NCI-H526 treated with DMSO at 0.1 percent for 48 hours (cell line): Measurements from ENCODE around the gene MUC6.

Experiments
- DNase-seq: peaks from one replicate; lab custom pipeline; 2025; lab: John Stamatoyannopoulos, UW

The MUC6 gene

GRCh38 chr11:1036931-1037330 lies 413 bp upstream of the MUC6 start:
- no peak for DNase-seq

DNA sequence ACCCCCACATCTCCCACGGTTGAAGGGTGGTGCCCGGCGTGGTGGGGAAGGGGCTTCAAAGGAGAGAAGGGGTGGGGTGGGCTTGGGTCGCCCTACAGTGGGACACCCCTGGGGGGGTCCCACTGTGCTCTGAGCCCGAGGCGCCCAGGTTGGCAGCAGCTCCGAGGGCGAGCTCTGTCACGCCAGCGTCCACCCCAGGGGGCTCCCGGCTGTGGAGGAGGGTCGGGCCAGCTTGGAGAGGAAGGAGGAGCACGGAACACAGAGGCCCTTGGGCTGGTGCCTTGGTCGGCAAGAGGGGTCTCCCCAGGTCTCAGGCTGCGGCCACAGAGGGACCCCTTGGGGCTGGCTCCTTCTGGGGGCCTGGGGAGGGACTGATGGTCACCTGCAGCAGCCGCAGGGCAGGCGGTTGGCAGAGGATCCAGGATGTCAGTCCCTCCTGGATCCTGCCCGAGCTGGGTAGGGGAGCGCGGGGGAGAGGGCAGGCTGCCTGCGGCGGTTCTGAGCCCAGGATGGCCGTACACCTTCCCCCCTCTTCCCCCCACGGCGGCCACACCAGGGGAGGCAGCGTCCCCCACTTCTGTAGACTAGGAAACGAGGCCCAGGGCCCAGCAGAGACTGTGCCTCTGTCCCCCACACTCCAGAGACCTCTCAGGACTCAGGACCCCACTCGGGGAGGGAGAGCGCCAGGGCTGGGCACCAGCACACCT lies 788 bp downstream of the MUC6 start:
- no peak for DNase-seq

- DNase-seq = no peak
Observed at GRCh38 chr11:1034456-1035295, 1.8 kb downstream of the MUC6 start.

DNA sequence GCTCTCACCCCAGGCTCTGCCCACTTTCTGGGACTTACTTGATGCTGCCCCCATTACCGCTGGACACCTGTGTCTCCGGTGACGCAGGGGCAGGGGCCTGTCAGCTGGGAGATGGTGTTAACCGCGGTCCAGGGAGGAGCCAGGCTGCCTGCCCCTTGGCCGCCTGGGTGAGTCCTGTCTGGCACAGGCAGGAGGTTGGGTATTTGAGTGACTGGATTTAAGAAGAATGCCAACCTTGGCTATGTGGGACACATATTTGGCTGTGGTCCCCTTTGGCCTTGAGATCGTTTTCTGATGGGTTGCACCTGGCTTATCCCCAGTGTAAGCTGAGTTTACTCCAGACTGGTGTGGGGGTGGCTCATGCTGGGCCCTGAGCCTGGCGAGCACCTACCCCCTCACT lies 2.5 kb downstream of the MUC6 start:
- no peak for DNase-seq

GRCh38 chr11:1033016-1033798 lies 3.3 kb downstream of the MUC6 start:
- no peak for DNase-seq

- no peak for DNase-seq
Observed at GRCh38 chr11:1032310-1032891, 4.1 kb downstream of the MUC6 start.

GRCh38 chr11:1031121-1031899 lies 5.2 kb downstream of the MUC6 start:
- no peak for DNase-seq

DNA sequence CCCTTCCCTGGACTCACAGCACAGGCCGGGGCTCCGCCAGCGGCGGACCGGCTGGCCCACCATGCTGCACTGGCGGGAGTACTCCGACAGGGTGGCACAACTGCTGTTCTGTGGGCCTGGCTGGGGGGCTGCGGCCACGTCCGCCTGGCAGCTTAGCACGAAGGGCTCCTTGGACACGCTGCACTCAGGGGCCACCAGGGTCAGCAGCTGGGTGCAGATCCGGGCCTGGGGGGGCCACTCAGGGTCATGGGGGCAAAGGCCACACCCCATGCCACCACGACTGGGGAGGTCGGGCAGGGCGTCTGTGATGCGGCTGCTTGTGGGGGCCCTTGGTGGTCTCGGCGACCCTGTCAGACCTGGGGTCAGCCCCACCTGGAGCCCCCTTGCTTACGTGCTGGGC lies 6.0 kb downstream of the MUC6 start:
- DNase-seq = no peak

- DNase-seq = no peak
Observed at GRCh38 chr11:1030086-1030485, 6.4 kb downstream of the MUC6 start.

GRCh38 chr11:1029654-1030053 lies 6.9 kb downstream of the MUC6 start:
- DNase-seq = no peak

- no peak for DNase-seq
Observed at GRCh38 chr11:1029051-1029450, 7.5 kb downstream of the MUC6 start.

DNA sequence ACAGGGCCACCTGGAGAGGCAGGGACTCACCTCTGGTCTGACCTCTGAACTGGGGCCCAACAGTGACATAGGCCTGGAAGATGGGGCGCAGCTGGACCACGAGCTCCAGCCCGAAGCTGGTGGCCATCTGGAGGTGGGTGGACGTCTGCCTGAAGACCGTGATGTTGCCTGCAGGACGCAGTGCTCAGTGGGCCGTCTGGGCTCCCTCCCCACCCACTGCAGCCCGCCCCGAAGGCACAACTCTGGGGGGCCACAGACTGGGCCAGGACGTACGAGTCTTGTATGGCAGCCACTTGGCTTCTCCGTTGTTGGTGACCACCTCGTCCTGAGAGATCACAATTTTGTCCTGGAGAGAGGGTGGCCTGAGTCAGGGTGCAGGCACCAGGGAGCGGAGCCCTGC lies 7.9 kb downstream of the MUC6 start:
- DNase-seq = no peak

DNA sequence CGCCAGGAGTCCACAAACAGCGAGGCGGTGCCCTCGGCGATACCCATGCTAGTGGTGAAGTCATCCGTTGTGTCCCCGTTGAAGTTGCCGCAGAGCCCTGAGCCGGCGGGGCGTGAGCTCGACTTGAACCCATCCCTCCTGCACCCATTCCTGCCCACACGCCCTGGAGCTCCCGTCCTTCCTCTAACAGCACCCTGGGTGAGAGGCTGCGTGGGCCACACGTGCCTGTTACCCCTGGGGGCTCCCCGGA lies 8.3 kb downstream of the MUC6 start:
- DNase-seq = no peak

GRCh38 chr11:1027483-1028290 lies 8.8 kb downstream of the MUC6 start:
- DNase-seq = no peak

- no peak for DNase-seq
Observed at GRCh38 chr11:1026641-1027482, 9.7 kb downstream of the MUC6 start.

DNA sequence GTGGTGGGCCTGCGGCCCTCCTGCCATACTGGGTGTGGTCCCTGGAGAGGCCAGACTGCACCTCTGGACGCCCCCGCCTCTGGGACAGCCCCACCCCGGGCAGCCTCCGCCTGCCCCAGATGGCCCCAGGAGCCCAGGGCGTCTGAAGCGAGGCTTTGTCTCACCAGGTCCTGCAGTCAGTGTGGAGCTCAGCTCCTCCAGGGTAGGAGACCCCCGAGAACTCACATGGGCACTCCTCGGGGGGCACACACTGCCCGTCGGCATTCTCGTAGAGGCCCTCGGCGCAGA lies 10.4 kb downstream of the MUC6 start:
- DNase-seq = no peak

GRCh38 chr11:1025410-1026162 lies 10.9 kb downstream of the MUC6 start:
- no peak for DNase-seq

DNA sequence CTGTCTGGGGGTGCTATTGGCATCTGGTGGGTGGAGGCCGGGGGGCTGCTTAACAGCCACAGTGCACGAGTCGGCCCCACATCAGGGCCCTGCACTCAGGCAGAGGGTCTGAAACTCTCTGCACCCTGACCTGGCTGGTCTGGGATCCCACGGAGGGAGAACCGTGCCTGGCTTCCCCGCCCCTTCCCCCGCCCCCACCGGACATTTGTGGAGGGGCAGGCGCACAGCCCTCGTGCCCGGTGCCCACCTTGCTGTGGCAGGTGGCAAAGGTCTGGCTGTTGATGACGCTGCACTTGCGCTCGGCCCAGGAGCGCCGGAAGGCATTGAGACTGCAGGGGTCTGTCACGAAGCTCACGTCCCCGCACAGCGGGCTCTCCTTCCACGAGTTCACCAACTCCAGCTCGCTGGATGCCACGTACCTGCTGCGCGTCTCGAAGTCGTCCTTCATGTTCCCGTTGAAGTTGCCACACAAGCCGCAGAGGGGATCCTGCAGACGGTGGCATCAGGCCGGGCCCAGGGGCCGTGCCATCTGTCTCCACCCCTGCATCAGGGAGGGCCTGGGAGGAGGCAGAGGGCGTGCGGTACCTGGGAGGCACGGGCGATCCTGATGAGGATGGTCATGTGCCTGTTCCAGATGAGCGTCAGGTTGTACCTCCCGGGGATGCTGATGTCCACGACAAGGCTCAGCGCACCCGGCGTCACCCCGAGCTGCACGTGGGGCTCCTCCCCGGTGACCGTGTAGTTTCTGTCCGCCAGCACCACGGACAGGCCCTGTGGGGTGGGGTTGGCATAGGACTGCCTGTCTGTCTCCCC lies 11.7 kb downstream of the MUC6 start:
- DNase-seq = no peak
